NCI-H1048 (cell line): ENCODE measurements around the gene TCEANC2.
"Not testable (repeated sequence)": the region's sequence is repeated elsewhere in the genome, so short reads cannot be mapped to it uniquely, and the experiment has no call there.

ENCODE experiments used
- DNase-seq: peaks from one replicate; lab custom pipeline; 2025; lab: John Stamatoyannopoulos, UW

Gene TCEANC2

GRCh38 chr1:54052934-54053744 lies at the start of gene TCEANC2, which contains the start of gene TMEM59:
Gene TCEANC2 (plus strand): TSS chr1:54053608. CDS start chr1:54054423, 815 bp downstream.
Gene TMEM59 (minus strand): TSS chr1:54053204. CDS start chr1:54053188, 16 bp downstream.
- peak; percentile 92 for DNase-seq

GRCh38 chr1:54003750-54004480 lies 49.5 kb upstream of the TCEANC2 start:
- DNase-seq = not testable (repeated sequence)

GRCh38 chr1:54004481-54005049 lies 48.8 kb upstream of the TCEANC2 start:
- DNase-seq = no peak

- no peak for DNase-seq
Measured at GRCh38 chr1:54006508-54006907, 46.9 kb upstream of the TCEANC2 start.

GRCh38 chr1:54007613-54008012 lies 45.8 kb upstream of the TCEANC2 start:
- DNase-seq = no peak

GRCh38 chr1:54008876-54009275 lies 44.5 kb upstream of the TCEANC2 start:
- no peak for DNase-seq

GRCh38 chr1:54009406-54009805 lies 44.0 kb upstream of the TCEANC2 start:
- DNase-seq = no peak

GRCh38 chr1:54010415-54011117 lies 42.8 kb upstream of the TCEANC2 start:
- no peak for DNase-seq

GRCh38 chr1:54011316-54012007 lies 41.9 kb upstream of the TCEANC2 start:
- no peak for DNase-seq

GRCh38 chr1:54012008-54012325 lies 41.4 kb upstream of the TCEANC2 start:
- DNase-seq = no peak

- no peak for DNase-seq
Measured at GRCh38 chr1:54012863-54013262, 40.5 kb upstream of the TCEANC2 start.

- DNase-seq = no peak
Measured at GRCh38 chr1:54013393-54014008, 39.9 kb upstream of the TCEANC2 start.

GRCh38 chr1:54014009-54014629 lies 39.3 kb upstream of the TCEANC2 start:
- no peak for DNase-seq

- no peak for DNase-seq
Measured at GRCh38 chr1:54016343-54017282, 36.8 kb upstream of the TCEANC2 start.

- DNase-seq = no peak
Measured at GRCh38 chr1:54017979-54018378, 35.4 kb upstream of the TCEANC2 start, which contains the start of gene LDLRAD1. Gene LDLRAD1 (minus strand): TSS chr1:54018186. CDS start chr1:54018112, 74 bp downstream.

GRCh38 chr1:54018635-54019034 lies 34.8 kb upstream of the TCEANC2 start:
- DNase-seq = no peak

GRCh38 chr1:54019562-54020176 lies 33.7 kb upstream of the TCEANC2 start:
- not testable (repeated sequence) for DNase-seq

GRCh38 chr1:54024358-54024757 lies 29.1 kb upstream of the TCEANC2 start:
- DNase-seq = no peak

- DNase-seq = not testable (repeated sequence)
Measured at GRCh38 chr1:54024811-54025210, 28.6 kb upstream of the TCEANC2 start.
